Hepatic stellate cell (primary cell): ENCODE results near the gene EGFL8.
"Not testable (repeated sequence)": the region's sequence is repeated elsewhere in the genome, so short reads cannot be mapped to it uniquely, and the experiment has no call there.

Experiments
- DNase-seq: peaks from one replicate; pipeline ENCODE4 v3.0.0; 2011; ENCODE audit warnings: low spot score

Gene EGFL8

DNA sequence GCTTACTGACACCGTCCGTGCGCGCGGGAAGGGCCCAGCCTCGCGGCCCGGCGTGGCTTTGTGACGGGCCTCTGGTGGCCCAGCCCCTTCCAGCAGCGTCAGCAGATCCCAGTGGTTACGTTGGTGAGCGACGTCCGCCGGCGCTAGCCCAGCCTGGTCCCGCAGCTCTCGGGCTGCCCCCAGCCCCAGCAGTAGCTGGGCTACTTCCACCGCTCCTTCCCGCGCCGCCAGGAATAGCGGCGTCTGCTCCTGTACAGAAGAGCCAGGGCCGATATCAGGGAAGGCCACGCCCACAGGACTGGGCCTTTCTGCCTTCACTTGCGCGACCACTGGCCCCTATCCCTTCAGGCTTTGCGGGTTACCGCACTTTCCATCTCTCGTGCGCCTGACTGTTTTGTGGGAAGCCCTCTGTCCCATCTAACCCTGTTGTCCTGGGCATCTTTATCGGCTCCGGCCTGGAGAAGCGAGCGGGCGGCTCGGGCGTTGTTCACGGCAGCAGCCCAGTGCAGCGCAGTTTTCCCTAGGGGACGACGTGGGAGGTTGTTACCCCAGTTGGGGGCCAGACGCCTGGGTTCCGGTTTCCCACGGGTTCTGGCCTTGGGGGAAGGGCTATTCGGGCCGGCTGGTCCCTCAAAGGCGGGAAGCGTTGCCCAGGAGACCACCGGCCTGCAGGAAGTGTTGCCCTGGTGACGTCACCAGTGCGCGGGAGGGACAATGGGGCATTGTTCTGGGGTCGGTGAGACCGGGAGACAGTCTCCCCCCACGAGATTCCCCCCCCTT lies 31.7 kb downstream of the EGFL8 start:
- peak; percentile 82 for DNase-seq

DNA sequence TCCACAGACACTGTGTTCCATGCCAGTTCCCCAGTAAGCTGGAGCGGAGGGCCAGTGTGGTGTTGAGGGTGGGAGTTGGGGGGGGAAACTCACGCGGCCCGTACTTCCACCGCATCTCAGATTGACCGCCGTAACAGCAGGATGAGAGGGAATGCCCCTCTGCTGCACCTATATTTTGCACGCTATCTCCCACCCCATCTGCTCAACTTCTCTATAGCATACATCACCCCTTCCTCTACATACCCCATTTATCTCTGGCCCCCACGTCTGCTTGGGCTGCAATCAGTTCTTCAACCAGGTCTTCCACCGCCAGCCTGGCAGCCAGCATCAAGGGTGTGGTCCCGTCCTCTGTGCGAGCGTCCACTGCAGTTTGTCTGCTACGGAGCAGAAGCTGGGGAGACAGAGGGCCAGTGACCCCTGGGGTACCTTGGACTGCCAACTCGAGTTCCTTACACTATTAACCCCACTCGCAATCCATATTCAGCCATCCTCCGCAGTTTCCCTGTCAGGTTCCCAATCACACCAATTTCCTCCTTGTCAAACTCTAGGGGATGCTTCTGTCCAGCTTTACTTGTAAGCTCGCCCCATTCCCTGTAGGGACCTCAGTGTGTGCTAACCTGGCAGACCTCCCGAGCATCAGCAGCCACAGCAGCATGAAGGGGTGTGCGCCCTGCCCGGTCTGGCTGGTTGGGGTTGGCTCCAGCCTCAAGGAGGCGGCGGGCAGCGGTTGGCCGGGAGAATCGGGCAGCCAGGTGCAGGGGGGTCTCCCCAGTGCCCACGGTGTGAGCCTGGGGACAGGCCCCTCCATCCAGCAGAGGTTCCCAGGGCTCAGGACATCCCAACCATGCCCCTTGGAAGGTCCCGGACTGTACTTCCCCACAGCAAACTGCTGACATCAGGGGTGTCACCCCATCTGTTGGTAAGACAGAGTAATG lies 32.6 kb downstream of the EGFL8 start:
- DNase-seq = no peak

DNA sequence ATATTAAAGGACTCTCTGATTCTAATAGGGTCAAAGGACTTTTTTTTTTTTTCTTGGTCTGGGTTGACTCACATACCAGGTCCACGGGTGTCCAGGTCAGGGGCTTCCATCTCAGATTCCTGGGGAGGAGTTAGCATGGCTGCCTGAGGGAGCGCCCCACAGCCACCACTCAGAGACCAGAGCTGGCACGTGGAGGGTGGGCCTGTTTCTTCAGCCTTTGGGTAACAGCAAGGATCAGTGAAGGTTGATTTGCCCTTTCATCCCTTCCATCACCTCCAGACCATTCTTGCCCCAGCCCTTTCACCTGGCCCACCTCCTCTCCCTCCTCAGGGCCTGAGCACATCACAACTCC lies 33.9 kb downstream of the EGFL8 start:
- DNase-seq = no peak

DNA sequence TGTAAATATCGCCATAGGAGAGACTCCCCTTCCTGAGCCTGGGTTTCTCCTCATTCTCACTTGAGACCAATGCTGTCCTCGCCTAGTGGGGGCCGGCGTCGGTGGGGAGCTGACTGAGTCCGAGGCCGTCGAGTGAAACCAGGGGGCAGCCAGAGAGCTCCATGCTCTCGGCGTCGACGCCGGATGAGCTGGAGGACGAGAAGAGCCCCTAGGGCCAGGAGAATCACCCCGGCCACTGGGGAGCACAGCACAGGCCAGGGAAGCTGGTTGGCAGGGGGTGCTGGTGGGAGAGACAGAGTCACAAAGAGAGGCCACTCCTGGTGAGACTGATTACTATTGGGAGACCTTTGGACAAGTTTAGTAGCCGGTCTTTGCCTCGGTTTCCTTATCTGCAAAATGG lies 34.5 kb downstream of the EGFL8 start:
- DNase-seq = no peak

DNA sequence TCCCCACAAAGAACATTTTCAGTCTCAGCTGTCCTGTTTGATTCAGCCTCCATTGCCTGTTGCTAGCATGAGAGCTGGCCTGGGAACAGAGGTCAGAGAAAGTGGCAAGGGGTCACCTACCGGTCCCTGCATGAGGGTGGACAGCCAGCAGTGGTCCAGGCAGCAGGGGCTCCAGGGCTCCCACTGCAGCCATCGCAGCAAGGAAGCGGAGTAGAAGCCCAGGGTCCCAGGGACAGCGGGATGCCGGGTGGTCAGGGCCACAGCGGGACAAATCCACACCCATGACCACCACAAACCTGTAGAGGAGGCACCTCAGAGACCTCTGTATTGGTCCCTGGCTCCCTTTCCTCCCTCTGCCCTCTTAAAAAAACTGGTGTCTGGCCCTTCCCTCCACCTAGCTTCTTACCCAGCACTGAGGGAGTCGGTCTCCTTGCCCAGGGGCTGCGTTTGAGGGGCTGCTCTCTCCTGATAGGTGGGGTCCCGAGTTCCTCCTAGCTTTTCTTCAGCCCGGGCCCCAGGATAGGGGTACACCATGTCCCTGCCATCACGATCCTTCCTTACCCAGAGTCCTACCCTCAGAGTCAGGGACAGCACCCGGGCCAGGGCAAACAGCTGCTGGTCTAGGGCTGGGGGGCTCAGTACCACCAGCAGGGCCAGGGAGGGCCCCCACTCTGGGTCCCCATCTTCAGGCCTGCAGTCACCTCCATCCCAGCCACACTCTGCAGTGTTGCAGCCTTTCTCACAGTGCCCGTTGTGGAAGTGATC lies 36.5 kb downstream of the EGFL8 start:
- DNase-seq = no peak

DNA sequence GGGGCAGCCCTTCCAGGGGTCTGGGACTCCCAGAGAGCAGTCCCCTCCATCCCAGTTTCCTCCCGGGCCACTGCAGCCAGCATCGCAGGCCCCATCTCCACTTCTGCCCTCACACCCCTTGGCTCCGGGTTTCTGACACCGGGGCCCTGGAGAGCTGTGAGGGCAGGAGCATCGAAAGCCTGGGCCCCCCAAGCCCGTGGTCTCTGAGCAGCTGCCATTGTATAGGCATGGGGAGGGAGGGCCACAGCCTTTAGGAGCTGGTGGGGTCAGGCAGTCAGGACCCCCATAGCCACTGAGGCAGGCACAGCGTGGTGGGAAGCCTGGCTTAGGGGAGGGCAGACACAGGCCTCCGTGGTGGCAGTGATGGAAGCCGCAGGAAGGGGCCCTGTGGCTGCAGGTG lies 37.8 kb downstream of the EGFL8 start:
- no peak for DNase-seq

DNA sequence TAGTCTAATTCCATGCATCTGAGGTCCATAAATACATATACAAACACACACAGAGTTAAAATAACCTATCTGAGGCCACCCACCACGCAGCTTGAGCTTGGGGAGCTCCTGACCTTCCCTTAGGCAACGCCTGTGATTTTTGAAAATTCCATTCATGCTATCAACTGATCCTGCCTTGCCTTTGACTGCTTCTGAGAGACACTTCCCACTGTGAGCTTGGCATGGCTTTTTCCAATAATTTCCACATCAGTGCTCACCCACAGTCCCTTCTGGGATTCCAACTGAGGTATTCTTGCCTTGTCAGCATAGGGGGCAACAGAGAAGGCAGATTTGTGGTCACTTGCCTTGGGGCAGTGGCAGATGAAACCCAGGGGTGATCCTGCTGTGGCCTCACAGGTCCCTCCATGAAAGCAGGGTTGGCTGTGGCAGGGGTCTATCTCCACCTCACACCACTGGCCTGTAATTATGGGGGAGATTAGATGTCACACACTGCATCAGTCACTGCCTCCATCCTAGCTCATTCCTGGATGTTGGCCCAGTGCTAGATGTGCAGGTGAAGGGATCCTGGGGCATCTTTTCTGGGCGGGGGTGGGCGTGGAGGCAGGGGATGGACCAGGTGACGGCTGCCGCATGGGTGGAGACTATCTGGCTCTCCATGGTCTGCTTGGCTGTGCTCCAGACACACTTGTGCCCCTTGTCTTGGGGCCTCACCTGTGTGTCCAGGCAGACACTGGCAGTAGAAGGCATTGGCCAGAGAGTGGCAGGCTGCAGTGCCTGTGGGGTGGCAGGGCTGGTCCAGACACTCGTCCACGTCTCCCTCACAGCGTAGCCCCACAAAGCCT lies 39.3 kb downstream of the EGFL8 start:
- no peak for DNase-seq

DNA sequence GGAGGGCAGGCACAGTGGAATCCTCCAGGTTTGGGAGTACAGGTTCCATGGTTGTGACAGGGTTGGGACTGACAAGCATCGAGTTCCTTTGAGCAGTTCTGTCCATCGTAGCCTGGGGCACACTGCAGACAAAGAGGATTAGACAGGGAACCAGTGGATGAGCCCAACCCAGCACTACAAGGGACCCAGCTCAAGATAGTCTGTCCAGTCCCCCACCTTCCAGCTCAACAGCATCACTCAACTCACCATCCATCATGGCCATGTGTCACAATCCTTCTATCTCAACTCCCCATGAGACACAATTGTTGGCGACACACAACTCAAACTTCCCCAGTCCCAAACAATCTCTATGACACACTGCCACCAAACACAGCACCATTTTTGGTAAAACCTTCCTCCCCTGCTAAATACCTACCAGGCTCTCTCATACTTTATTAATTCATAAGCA lies 39.9 kb downstream of the EGFL8 start:
- DNase-seq = no peak

DNA sequence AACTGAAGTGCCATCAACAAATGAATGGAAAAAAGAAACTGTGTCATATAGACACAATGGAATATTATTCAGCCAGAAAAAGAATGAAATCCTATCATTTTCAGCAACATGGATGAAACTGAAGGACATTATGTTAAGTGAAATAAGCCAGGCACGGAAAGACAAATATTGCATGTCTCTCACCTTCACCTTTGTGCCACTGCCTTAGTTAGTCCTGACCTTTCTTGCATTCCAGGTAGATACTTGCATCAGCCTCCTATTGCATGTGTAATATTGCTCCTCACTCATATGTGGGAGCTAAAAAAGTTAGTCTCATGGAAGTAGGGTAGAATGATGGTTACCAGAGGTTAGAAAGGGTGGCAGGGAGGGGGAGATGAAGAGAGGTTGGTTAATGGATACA lies 44.6 kb downstream of the EGFL8 start:
- DNase-seq = no peak

DNA sequence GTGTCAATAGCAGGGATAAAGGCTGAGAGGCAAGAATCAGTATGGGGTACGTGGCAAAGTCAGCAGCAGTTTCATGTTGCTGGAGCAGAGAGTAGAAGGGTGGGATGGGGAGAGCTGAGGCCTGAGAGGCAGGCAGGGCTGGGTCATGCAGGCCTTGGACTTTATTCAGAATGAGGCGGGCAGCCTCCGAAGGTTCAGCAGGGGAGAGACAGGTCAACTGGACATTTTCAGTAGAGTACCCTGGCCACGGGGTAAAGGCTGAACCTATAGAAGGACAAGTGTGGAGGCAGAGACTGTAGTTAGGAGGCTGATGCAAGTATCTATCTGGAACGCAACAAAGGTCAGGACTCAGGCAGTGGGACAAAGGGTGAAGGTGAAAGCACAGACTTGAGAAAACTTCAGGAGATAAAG lies 45.8 kb downstream of the EGFL8 start:
- no peak for DNase-seq

DNA sequence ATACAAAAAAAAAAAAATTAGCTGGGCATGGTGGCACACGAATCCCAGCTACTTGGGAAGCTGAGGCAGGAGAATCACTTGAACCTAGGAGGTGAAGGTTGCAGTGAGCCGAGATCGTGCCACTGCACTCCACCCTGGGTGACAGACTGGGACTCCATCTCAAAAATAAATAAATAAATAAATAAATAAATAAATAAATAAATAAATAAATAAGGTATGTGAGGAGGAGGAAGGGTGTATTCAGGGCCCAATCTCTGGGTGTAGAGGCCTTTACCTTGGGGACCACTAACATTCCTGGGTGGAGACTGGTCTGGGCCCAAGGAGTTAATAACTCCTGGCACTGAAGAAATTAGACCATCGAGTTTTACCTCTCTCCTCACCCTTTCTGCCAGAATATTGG lies 47.0 kb downstream of the EGFL8 start:
- not testable (repeated sequence) for DNase-seq

DNA sequence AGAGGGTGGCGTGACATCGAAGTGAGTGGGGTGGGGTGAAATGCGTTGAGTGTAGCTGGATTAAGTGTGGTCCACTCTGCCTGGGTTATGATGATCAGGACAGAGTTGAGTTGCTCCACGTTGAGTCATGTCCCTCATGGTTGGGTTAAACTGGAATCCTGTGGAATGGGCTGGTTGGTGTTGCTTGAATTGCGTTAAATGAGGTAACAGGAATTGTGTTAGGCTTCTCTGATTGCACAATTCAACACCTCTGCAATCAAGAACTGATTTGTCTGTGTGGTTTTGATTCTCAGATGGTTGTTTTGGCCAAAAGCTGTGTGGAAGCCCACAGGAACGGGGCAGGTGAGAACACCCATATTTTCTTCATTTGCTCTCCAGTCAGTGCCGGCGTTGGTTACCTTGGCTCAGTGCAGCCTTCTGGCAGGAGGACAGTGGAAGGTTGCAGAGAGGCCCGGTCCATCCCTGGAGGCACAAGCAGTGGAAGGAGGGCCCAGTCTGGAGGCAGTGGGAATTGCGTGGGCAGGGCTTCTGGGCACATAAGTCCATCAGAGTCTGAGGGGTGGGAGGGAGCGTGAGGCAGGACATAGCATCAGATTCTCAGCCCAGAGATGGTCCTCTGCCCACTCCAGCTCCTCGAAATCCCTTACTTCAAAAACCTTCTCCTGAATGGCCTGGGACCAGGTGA lies 47.8 kb downstream of the EGFL8 start:
- no peak for DNase-seq

DNA sequence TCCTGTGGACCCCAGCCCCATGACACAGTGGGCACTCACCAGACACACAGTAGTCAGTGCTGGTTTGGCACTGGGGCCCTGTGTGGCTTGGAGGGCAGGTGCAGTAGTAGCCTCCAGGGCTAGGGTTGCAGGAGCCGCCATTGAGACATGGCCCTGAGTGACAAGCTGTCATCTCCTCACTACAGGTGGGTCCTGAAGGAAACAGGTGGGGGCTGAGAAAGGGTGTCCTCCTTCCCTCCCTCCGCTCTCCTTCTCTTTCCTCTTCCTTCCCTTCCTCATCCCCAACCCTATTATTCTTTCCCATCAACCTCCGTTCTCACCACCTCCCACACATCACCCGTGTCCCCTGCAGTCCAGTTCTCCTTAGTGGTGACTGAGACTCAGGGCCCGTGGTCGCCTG lies 49.3 kb downstream of the EGFL8 start:
- no peak for DNase-seq

DNA sequence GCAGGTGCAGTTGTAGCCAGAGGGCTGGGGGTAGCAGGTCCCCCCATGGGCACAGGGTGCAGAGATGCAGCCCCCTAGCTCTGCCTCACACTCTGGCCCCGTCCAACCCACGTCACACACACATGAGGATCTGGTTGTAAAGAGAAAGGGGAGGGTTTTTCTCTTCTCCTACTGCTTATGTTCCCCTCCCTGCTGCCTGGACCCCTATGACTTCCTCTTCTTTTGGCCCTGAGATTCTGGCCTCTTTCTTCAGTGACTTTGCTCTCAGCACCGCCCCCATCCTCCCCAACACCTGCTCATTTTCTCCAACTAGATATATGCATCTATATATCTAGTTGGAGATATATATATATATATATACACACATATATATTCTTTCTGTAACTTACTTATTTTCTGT lies 49.7 kb downstream of the EGFL8 start:
- DNase-seq = no peak

DNA sequence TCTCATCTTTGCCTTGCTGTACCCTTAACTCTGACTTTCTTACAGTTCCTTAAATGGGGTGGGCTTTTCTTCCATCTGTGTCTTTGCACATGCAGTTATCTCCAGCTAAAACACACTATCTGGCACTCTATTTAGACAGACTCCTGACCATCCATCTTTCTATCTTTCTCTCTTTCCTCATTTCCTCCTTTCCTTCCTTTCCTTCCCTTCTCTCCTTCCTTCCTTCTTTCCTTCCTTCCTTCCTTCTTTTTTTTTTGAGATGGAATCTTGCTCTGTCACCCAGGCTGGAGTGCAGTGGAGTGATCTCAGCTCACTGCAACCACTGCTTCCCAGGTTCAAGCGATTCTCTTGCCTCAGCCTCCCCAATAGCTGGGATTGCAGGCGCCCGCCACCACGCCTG lies 51.2 kb downstream of the EGFL8 start:
- DNase-seq = no peak

DNA sequence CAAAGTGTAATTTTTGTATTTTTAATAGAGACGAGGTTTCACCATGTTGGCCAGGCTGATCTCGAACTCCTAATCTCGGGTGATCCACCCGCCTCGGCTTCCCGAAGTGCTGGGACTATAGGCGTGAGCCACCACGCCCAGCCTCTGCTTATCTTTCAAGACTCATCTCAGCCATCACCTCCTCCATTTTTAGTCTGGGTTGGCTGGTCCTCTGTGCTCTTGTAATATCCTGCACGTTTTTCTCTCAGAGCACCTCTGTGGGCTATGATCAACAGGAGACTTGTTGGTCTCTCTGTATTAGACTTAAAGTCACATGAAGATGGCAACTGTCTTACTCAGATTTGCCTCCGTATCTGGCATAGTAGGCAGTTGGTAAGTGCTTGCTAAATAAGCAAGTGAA lies 51.9 kb downstream of the EGFL8 start:
- DNase-seq = no peak

DNA sequence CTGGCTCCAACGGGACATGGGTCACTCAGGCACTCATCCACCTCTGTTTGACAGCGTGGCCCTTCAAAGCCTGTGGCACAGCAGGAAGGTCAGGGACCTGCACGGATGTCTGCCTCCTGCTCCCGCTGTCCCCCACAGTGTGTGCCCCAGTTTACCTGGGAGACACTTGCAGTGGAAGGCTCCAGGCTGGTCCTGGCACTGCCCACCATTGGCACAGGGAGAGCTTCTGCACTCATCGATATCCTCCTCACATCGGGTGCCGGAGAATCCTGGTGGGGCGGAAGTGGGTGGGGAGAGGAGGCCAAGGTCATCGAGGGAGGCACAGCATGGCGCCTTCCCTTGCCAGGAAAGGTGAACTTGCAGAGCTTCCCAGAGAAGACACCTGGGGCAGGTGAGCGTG lies 52.6 kb downstream of the EGFL8 start:
- no peak for DNase-seq
